Ascending aorta (tissue), 2 donors: ENCODE results near the gene POLD4. TPM values are rescaled to one million over a fixed set of nuclear protein-coding genes. Genes with fewer than 3 reads are reported as not detected.

Source experiments
- DNase-seq, 2 donors: peaks; one replicate each; pipeline ENCODE4 v3.0.0-alpha.2; 2019; ENCODE audit warnings: low spot score in 2 of 2
- H3K27ac ChIP-seq, 2 donors: fragments of 200-600 bp; sonication (generic); one replicate each; pipeline ENCODE4 v1.5.1; 2016 to 2017; ENCODE audit warnings: mild to moderate bottlenecking in 1 of 2
- H3K27me3 ChIP-seq: fragments of 200-600 bp; sonication (generic); one replicate; pipeline ENCODE4 v1.5.1; 2017
- H3K36me3 ChIP-seq, 2 donors: fragments of 200-600 bp; sonication (generic); one replicate each; pipeline ENCODE4 v1.5.1; 2016
- H3K4me1 ChIP-seq, 2 donors: fragments of 200-600 bp; sonication (generic); one replicate each; pipeline ENCODE4 v1.5.1; 2016 to 2017; ENCODE audit warnings: mild to moderate bottlenecking in 1 of 2
- H3K4me3 ChIP-seq, 2 donors: fragments of 200-600 bp; sonication (generic); one replicate each; pipeline ENCODE4 v1.5.1; 2016 to 2017; ENCODE audit warnings: mild to moderate bottlenecking in 1 of 2
- H3K9me3 ChIP-seq, 2 donors: fragments of 200-600 bp; sonication (generic); one replicate each; pipeline ENCODE4 v1.5.1; 2016
- intact Hi-C: fragments of 100-400 bp; cut with DNase I; formaldehyde crosslinking; loops from one replicate; pipeline ENCODE4 v1.15.1; 2023
- total RNA-seq: library from RNA; depleted of rRNA; stranded (reverse); fragments of >200 nt; gene quantifications from one replicate; pipeline ENCODE4 v1.1.0, GENCODE V29; 2016
- TF ChIP-seq, protein P1 (sequence below), 3 experiments: fragments of 200-600 bp in 2 of 3; fragments of 450-650 bp in 1 of 3; sonication (generic) in 2 of 3; IDR thresholded peaks; one replicate each; pipeline ENCODE4 v1.5.1; 2016 to 2019; ENCODE audit warnings: antibody characterized with exemption in 3 of 3, mild to moderate bottlenecking in 1 of 3, moderate library complexity in 1 of 3

Gene POLD4
- total RNA-seq, 1 donor from 2014 or later, result 107 TPM

DNA sequence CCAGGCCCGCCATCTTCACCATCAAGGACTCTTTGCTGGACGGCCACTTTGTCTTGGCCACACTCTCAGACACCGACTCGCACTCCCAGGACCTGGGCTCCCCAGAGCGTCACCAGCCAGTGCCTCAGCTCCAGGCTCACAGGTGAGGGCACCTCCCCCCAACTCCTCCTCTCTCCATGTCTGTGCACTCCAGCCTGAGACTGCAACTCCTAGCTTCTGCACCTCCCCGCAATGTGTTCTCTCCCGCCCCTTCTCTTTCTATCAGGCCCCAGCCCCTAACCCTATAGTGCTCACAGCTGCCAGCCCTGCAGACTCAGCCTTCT is 42.9 kb upstream of the POLD4 start:
- no peak for DNase-seq
- no peaks in the 10 kb centered on the region for H3K27me3 ChIP-seq
- no peak overlapping the region for H3K4me3 ChIP-seq
- H3K4me1 ChIP-seq, result peaks cover 15 to 21% of the 10 kb centered on the region in 2 donors
- peak overlapping the region in 1 of 2 donors; percentile 22 for H3K27ac ChIP-seq
- TF ChIP-seq, protein P1, sequence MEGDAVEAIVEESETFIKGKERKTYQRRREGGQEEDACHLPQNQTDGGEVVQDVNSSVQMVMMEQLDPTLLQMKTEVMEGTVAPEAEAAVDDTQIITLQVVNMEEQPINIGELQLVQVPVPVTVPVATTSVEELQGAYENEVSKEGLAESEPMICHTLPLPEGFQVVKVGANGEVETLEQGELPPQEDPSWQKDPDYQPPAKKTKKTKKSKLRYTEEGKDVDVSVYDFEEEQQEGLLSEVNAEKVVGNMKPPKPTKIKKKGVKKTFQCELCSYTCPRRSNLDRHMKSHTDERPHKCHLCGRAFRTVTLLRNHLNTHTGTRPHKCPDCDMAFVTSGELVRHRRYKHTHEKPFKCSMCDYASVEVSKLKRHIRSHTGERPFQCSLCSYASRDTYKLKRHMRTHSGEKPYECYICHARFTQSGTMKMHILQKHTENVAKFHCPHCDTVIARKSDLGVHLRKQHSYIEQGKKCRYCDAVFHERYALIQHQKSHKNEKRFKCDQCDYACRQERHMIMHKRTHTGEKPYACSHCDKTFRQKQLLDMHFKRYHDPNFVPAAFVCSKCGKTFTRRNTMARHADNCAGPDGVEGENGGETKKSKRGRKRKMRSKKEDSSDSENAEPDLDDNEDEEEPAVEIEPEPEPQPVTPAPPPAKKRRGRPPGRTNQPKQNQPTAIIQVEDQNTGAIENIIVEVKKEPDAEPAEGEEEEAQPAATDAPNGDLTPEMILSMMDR (IDR thresholded peaks at IDR 0.05), result no peak
- no peaks in the 10 kb centered on the region for H3K9me3 ChIP-seq
- intact Hi-C loops, result no loop called here
- H3K36me3 ChIP-seq, result peaks cover 28 to 38% of the 10 kb centered on the region in 2 donors

DNA sequence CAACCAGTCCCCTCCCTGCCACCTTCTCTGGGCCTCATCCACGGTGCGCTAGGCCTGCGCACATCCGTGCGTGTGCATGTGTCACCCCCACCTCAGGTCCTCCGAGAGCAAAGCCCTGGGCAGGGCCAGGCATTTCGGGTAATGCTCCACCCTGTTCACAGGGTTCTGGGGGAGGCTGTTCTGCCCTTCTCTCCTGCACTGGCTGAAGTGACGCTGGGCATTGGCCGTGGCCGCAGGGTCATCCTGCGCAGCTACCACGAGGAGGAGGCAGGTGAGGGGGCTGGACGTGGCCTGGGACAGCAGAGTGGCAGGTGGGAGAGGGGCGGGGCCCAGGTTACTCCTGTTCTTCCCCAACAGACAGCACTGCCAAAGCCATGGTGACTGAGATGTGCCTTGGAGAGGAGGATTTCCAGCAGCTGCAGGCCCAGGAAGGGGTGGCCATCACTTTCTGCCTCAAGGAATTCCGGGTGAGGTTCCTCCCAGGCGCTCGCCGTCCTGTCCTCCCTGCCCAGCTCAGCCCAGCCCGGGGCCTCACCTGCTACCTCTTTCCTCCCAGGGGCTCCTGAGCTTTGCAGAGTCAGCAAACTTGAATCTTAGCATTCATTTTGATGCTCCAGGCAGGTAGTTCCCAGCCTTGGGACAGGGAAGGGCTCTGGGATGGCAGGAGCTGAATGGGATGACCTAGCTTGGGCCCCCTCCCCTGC is 42.4 kb upstream of the POLD4 start:
- DNase-seq, result no peak
- peaks cover 28 to 38% of the 10 kb centered on the region in 2 donors for H3K36me3 ChIP-seq
- no peaks in the 10 kb centered on the region for H3K9me3 ChIP-seq
- intact Hi-C loops, result no loop called here
- H3K27me3 ChIP-seq, result no peaks in the 10 kb centered on the region
- no peak overlapping the region for H3K27ac ChIP-seq
- no peak overlapping the region for H3K4me3 ChIP-seq
- TF ChIP-seq, protein P1 (IDR thresholded peaks at IDR 0.05), result no peak
- peaks cover 15 to 24% of the 10 kb centered on the region in 2 donors for H3K4me1 ChIP-seq

DNA sequence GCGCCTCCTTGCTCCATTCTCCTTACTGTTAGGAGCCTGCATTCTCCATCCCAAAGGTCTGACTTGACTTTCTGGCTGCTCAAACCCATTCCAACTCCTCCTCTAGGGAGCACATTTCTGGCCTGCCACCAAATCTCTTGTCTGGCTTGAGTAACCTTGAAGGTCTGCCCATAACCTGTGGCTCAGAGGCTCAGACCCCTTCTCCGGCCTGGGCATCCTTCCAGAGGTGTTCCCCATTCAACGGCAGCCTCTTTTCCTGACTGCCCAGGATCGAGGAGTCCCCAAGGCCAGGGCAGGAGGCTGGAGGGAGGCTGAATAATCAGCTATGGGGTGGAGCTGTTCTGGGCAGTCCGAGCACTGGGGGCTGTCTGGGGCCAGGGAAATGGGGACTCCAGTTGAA is 40.6 kb upstream of the POLD4 start:
- Histone ChIP-seq H3K4me3 (no peak overlapping the region), H3K4me1 (peaks cover 7 to 15% of the 10 kb centered on the region in 2 donors), H3K9me3 (no peaks in the 10 kb centered on the region), H3K27ac (no peak overlapping the region), H3K36me3 (peaks cover 20 to 32% of the 10 kb centered on the region in 2 donors), H3K27me3 (no peaks in the 10 kb centered on the region)
- TF ChIP-seq, protein P1 (IDR thresholded peaks at IDR 0.05), result no peak
- no peak for DNase-seq
- intact Hi-C loops, result loop anchor here (5.0 kb wide), 1 partner anchor 33 kb away; the partner anchor contains the start of gene RPS6KB2

DNA sequence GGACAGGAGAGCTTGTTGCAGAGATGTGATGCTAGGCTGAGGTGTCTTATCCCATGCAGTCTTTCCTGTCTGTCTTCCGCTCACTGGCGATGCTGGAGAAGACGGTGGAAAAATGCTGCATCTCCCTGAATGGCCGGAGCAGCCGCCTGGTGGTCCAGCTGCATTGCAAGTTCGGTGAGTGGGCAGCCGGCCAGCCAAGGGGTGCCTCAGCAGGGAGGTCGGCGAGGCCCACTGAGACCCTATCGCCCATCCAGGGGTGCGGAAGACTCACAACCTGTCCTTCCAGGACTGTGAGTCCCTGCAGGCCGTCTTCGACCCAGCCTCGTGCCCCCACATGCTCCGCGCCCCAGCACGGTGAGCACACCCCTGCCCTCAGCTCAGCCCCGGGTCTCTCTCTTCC is 40.1 kb upstream of the POLD4 start:
- intact Hi-C loops, result loop anchor here (5.0 kb wide), 1 partner anchor 34 kb away; the partner anchor contains the start of gene RPS6KB2
- H3K27me3 ChIP-seq, result no peaks in the 10 kb centered on the region
- peaks cover 15 to 27% of the 10 kb centered on the region in 2 donors for H3K36me3 ChIP-seq
- H3K27ac ChIP-seq, result no peak overlapping the region
- no peak overlapping the region for H3K4me3 ChIP-seq
- H3K9me3 ChIP-seq, result no peaks in the 10 kb centered on the region
- H3K4me1 ChIP-seq, result peaks cover 7 to 15% of the 10 kb centered on the region in 2 donors
- DNase-seq, result no peak
- TF ChIP-seq, protein P1 (IDR thresholded peaks at IDR 0.05), result no peak

DNA sequence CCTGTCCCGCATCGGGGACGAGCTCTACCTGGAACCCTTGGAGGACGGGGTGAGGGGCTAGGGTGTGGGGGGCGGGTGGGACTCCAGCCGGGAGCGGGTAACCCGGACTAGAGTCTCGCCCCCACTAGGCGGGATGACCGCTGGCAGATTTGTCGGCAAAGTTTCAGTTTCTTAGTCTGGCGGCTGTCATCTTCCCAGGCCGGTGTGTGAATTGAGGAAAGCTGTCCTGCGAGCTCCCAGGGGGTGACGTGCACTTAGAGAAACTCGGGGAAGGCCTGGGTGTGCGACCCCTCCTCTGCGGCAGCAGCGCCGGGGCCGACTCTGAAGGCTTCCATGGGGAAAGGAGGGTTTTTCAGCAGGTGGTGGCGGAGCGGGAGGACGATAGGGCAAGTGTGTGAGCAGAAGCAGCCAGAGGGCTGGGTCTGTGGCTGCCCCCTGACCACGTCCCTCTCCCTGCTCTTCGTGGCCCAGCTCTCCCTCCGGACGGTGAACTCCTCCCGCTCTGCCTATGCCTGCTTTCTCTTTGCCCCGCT is 38.9 kb upstream of the POLD4 start:
- intact Hi-C loops, result loop anchor here (5.0 kb wide), 1 partner anchor 35 kb away; the partner anchor contains the start of gene RPS6KB2
- no peaks in the 10 kb centered on the region for H3K9me3 ChIP-seq
- peaks cover 7 to 15% of the 10 kb centered on the region in 2 donors for H3K4me1 ChIP-seq
- peaks cover 3 to 15% of the 10 kb centered on the region in 2 donors for H3K36me3 ChIP-seq
- no peak for DNase-seq
- TF ChIP-seq, protein P1 (IDR thresholded peaks at IDR 0.05), result no peak
- peak overlapping the region; percentile 51 to 59 for H3K27ac ChIP-seq
- peak overlapping the region; percentile 72 to 84 for H3K4me3 ChIP-seq
- no peaks in the 10 kb centered on the region for H3K27me3 ChIP-seq
